ENCODE data around the gene SHB.

GRCh38 chr9:37925006-37925405 is 144.0 kb downstream of the SHB start:
- TF ChIP-seq CTCF (IDR thresholded peaks at IDR 0.05): no peak
- no peak for TF ChIP-seq POLR2A (IDR thresholded peaks at IDR 0.05)
